Measurements from ENCODE around the gene ENDOV. TPM values are rescaled to one million over a fixed set of nuclear protein-coding genes. Genes with fewer than 3 reads are reported as not detected.

The ENDOV gene
- total RNA-seq, 2 experiments from 2014 or later: 16.8 to 18.1 TPM

GRCh38 chr17:80460429-80460834 is 45.5 kb downstream of the ENDOV start:
- ChIA-PET CTCF (no interaction called here), POLR2A (no interaction called here)
- Mint-ChIP-seq H3K27ac (no peak overlapping the region), H3K36me3 (ENCODE audit: low read depth) (no peaks in the 10 kb centered on the region), H3K4me1 (ENCODE audit: low read depth) (peaks cover 13% of the 10 kb centered on the region), H3K9me3 (no peaks in the 10 kb centered on the region), H3K4me3 (no peak overlapping the region), H3K27me3 (peaks cover 30% of the 10 kb centered on the region)
- DNase-seq (no peak), ATAC-seq (no peak)
- TF ChIP-seq CTCF (IDR thresholded peaks at IDR 0.05): no peak
- intact Hi-C loops (cut with micrococcal nuclease): no loop called here

GRCh38 chr17:80461528-80462160 is 46.7 kb downstream of the ENDOV start:
- no peak overlapping the region for H3K4me3 Mint-ChIP-seq
- peaks cover 33% of the 10 kb centered on the region for H3K27me3 Mint-ChIP-seq
- DNase-seq (no peak), ATAC-seq (no peak)
- H3K9me3 Mint-ChIP-seq: no peaks in the 10 kb centered on the region
- H3K36me3 Mint-ChIP-seq (ENCODE audit: low read depth): no peaks in the 10 kb centered on the region
- peaks cover 8% of the 10 kb centered on the region for H3K4me1 Mint-ChIP-seq (ENCODE audit: low read depth)
- intact Hi-C loops (cut with micrococcal nuclease): no loop called here
- no peak overlapping the region for H3K27ac Mint-ChIP-seq
- TF ChIP-seq CTCF (IDR thresholded peaks at IDR 0.05): no peak
- CTCF ChIA-PET: no interaction called here
- POLR2A ChIA-PET: interaction anchor here (0.7 kb wide), 1 partner anchor 16 kb away, joined by 3 read pairs; no protein-coding TSS in a partner anchor

- peaks cover 38% of the 10 kb centered on the region for H3K27me3 Mint-ChIP-seq
- intact Hi-C loops (cut with micrococcal nuclease): no loop called here
- H3K27ac Mint-ChIP-seq: no peak overlapping the region
- ChIA-PET CTCF (interaction anchor here (1.5 kb wide), 1 partner anchor 10 kb away, joined by 4 read pairs; no protein-coding TSS in a partner anchor), POLR2A (interaction anchor here (0.6 to 2.8 kb wide), 2 partner anchors 9 to 362 kb away, joined by 3 to 8 read pairs; partner anchors contain the start of gene GAA)
- no peaks in the 10 kb centered on the region for H3K36me3 Mint-ChIP-seq (ENCODE audit: low read depth)
- no peak for TF ChIP-seq CTCF (IDR thresholded peaks at IDR 0.05)
- DNase-seq (no peak), ATAC-seq (no peak)
- no peaks in the 10 kb centered on the region for H3K4me1 Mint-ChIP-seq (ENCODE audit: low read depth)
- H3K4me3 Mint-ChIP-seq: no peak overlapping the region
- H3K9me3 Mint-ChIP-seq: no peaks in the 10 kb centered on the region
Observed at GRCh38 chr17:80463784-80464400, 48.9 kb downstream of the ENDOV start.

- H3K27ac Mint-ChIP-seq: no peak overlapping the region
- no peak for TF ChIP-seq CTCF (IDR thresholded peaks at IDR 0.05)
- POLR2A ChIA-PET: interaction anchor here (0.6 to 2.8 kb wide), 2 partner anchors 10 to 363 kb away, joined by 3 to 8 read pairs; partner anchors contain the start of gene GAA
Observed at GRCh38 chr17:80464486-80464885, 49.5 kb downstream of the ENDOV start.

More at GRCh38 chr17:80464486-80464885, 49.5 kb downstream of the ENDOV start:
- Mint-ChIP-seq H3K27me3 (peaks cover 36% of the 10 kb centered on the region), H3K4me1 (ENCODE audit: low read depth) (no peaks in the 10 kb centered on the region), H3K9me3 (no peaks in the 10 kb centered on the region), H3K36me3 (ENCODE audit: low read depth) (no peaks in the 10 kb centered on the region), H3K4me3 (no peak overlapping the region)
- intact Hi-C loops (cut with micrococcal nuclease): no loop called here
- DNase-seq (no peak), ATAC-seq (no peak)
- CTCF ChIA-PET: interaction anchor here (1.5 kb wide), 1 partner anchor 9 kb away, joined by 4 read pairs; no protein-coding TSS in a partner anchor

Measured in activated CD8-positive, alpha-beta T cell treated with anti-CD3 and anti-CD28 coated beads for 36 hours (primary cell).